ENCODE data around the gene INTS3. TPM values are rescaled to one million over a fixed set of nuclear protein-coding genes. Genes with fewer than 3 reads are reported as not detected.

The INTS3 gene
- total and polyA plus RNA-seq, 9 of the 15 experiments (the other 6 are each of a cell fraction or from before 2014, with no cell fraction given), result 6.3 to 24.1 (median 14.3) TPM

GRCh38 chr1:153796786-153797659, 69.2 kb downstream of the INTS3 start (continued):
- TF ChIP-seq MAZ (CRISPR knock-in tag; conservative IDR thresholded peaks at IDR 0.05 in 1 of 2, IDR thresholded peaks at IDR 0.05 in 1 of 2), result 0 out of 4 replicates have a peak, but pooled peaks of 1 of the 2 experiments have one; percentile 12
- TF ChIP-seq BHLHE40 (IDR thresholded peaks at IDR 0.05; ENCODE audit: low read length), result no peak
- no peak for TF ChIP-seq HLTF (IDR thresholded peaks at IDR 0.05)
- peak; percentile 58; the same call in 1 of the 2 replicates for TF ChIP-seq RB1 (IDR thresholded peaks at IDR 0.05; ENCODE audit: low read depth)
- peak; percentile 33; the same call in 1 of the 2 replicates for TF ChIP-seq CTBP1 (IDR thresholded peaks at IDR 0.05; ENCODE audit: borderline replicate concordance)
- TF ChIP-seq RAD21 (CRISPR knock-in tag; conservative IDR thresholded peaks at IDR 0.05 in 1 of 2, IDR thresholded peaks at IDR 0.05 in 1 of 2), result peak; percentile 66 to 86
- TF ChIP-seq, protein P1, sequence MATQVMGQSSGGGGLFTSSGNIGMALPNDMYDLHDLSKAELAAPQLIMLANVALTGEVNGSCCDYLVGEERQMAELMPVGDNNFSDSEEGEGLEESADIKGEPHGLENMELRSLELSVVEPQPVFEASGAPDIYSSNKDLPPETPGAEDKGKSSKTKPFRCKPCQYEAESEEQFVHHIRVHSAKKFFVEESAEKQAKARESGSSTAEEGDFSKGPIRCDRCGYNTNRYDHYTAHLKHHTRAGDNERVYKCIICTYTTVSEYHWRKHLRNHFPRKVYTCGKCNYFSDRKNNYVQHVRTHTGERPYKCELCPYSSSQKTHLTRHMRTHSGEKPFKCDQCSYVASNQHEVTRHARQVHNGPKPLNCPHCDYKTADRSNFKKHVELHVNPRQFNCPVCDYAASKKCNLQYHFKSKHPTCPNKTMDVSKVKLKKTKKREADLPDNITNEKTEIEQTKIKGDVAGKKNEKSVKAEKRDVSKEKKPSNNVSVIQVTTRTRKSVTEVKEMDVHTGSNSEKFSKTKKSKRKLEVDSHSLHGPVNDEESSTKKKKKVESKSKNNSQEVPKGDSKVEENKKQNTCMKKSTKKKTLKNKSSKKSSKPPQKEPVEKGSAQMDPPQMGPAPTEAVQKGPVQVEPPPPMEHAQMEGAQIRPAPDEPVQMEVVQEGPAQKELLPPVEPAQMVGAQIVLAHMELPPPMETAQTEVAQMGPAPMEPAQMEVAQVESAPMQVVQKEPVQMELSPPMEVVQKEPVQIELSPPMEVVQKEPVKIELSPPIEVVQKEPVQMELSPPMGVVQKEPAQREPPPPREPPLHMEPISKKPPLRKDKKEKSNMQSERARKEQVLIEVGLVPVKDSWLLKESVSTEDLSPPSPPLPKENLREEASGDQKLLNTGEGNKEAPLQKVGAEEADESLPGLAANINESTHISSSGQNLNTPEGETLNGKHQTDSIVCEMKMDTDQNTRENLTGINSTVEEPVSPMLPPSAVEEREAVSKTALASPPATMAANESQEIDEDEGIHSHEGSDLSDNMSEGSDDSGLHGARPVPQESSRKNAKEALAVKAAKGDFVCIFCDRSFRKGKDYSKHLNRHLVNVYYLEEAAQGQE (IDR thresholded peaks at IDR 0.05; ENCODE audit: borderline replicate concordance), result peak; percentile 82
- TF ChIP-seq, protein P1 (CRISPR knock-in tag; IDR thresholded peaks at IDR 0.05; ENCODE audit: low read depth), result no peak
- TF ChIP-seq CTCF (IDR thresholded peaks at IDR 0.05 in 2 of 3, conservative IDR thresholded peaks at IDR 0.05 in 1 of 3; ENCODE audit: insufficient read depth in 2 of 3, low read depth in 1 of 3, low read length in 3 of 3), result peak; percentile 88 to 91 (median 89)
- TF ChIP-seq RBM34 (IDR thresholded peaks at IDR 0.05; ENCODE audit: borderline replicate concordance, insufficient read depth, low read length), result no peak
- TF ChIP-seq ZNF717 (CRISPR knock-in tag; IDR thresholded peaks at IDR 0.05), result no peak
- TF ChIP-seq ZNF324 (CRISPR knock-in tag; IDR thresholded peaks at IDR 0.05), result no peak
- no peak for TF ChIP-seq ZNF512 (tag; IDR thresholded peaks at IDR 0.05)

Measured in K562 (cell line).